Endometrial microvascular endothelial cells (primary cell): ENCODE data around the gene ZCCHC24. TPM values are rescaled to one million over a fixed set of nuclear protein-coding genes. Genes with fewer than 3 reads are reported as not detected.

Experiments used
- in situ Hi-C: cut with HindIII; loops from 2 replicates; pipeline ENCODE4 v1.10.0; 2017; ENCODE audit warnings: low sequenced_read_pairs, low pct_unique_long_range_greater_than_20kb; ENCODE audit errors: inconsistent ontology term
- total RNA-seq: library from RNA; depleted of rRNA; stranded (reverse); fragments of >200 nt; gene quantifications from one replicate; pipeline ENCODE4 v1.2.3, GENCODE V29; 2015; ENCODE audit errors: inconsistent ontology term

The ZCCHC24 gene
- total RNA-seq, 1 donor from 2014 or later: 5.6 TPM

- in situ Hi-C loops: no loop called here
Measured at GRCh38 chr10:79380946-79381721, 64.3 kb downstream of the ZCCHC24 start.

GRCh38 chr10:79380125-79380945 lies 65.1 kb downstream of the ZCCHC24 start:
- in situ Hi-C loops: no loop called here

- in situ Hi-C loops: no loop called here
Measured at GRCh38 chr10:79379512-79380124, 65.8 kb downstream of the ZCCHC24 start.

- in situ Hi-C loops: no loop called here
Measured at GRCh38 chr10:79378647-79379511, 66.5 kb downstream of the ZCCHC24 start.

DNA sequence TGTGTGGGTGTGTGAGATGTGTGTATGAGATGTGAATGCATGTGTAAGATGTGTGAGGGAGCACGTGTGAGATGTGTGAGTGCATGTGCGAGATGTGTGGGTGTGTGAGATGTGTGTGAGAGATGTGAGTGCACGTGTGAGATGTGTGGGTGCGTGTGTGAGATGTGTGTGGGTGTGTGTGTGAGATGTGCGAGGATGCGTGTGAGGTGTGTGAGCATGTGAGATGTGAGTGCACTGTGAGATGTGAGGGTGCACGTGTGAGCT lies 67.1 kb downstream of the ZCCHC24 start:
- in situ Hi-C loops: no loop called here

DNA sequence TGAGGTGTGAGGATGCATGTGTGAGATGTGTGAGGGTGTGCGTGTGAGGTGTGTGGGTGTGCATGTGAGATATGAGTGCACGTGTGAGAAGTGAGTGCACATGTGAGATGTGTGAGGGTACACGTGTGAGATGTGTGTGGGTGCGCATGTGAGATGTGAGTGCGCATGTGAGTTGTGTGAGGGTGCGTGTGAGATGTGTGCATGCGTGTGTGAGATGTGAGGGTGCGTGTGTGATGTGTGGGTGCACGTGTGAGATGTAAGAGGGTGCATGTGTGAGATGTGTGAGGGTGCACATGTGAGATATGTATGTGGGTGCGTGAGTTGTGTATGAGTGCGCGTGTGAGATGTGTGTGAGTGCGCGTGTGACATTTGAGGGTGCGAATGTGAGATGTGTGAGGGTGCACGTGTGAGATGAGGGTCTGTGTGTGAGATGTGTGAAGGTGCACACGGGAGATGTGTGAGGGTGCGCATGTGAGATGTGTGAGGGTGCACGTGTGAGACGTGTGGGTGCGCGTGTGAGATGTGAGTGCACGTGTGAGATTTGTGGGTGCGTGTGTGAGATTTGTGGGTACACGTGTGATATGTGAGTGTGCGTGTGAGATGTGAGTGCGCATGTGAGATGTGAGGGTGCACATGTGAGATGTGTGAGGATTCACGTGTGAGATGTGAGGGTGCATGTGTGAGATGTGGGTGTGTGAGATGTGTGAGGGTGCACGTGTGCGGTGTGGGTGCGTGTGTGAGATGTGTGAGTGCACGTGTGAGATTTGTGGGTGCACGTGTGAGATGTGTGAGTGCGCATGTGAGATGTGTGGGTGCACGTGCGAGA lies 67.7 kb downstream of the ZCCHC24 start:
- in situ Hi-C loops: no loop called here

DNA sequence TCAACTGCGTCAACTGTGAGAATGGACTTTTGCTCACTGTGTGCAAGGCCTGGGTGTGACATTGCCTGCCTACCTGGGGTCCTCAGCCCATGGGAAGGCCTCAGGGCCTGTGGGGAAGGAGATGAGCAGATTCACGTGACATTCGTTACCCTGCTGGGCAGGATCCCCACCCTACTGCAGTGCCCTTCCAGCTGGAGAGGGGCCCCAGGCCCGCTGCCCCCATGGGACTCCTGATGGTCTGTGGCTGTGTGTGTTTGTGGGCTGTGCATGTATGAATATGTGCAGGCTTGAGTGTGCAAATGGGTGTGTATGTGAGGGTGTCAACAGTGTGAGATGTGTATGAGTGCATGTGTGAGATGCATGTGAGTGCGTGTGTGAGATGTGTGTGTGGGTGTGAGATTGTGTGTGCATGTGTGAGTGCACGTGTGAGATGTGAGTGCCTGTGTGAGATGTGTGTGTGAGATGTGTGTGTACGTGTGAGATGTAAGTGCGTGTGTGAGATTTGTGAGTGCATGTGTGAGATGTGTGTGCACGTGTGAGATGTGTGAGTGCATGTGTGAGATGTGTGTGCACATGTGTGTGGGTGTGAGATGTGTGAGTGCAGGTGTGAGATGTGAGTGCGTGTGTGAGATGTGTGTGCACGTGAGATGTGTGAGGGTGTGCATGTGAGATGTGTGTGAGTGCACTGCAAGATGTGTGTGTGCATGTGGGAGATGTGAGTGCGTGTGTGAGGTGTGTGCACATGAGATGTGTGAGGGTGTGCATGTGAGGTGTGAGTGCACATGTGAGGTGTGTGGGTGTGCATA lies 68.5 kb downstream of the ZCCHC24 start:
- in situ Hi-C loops: no loop called here

GRCh38 chr10:79376078-79376628 lies 69.3 kb downstream of the ZCCHC24 start:
- in situ Hi-C loops: no loop called here

GRCh38 chr10:79375321-79376077 lies 69.9 kb downstream of the ZCCHC24 start:
- in situ Hi-C loops: no loop called here

DNA sequence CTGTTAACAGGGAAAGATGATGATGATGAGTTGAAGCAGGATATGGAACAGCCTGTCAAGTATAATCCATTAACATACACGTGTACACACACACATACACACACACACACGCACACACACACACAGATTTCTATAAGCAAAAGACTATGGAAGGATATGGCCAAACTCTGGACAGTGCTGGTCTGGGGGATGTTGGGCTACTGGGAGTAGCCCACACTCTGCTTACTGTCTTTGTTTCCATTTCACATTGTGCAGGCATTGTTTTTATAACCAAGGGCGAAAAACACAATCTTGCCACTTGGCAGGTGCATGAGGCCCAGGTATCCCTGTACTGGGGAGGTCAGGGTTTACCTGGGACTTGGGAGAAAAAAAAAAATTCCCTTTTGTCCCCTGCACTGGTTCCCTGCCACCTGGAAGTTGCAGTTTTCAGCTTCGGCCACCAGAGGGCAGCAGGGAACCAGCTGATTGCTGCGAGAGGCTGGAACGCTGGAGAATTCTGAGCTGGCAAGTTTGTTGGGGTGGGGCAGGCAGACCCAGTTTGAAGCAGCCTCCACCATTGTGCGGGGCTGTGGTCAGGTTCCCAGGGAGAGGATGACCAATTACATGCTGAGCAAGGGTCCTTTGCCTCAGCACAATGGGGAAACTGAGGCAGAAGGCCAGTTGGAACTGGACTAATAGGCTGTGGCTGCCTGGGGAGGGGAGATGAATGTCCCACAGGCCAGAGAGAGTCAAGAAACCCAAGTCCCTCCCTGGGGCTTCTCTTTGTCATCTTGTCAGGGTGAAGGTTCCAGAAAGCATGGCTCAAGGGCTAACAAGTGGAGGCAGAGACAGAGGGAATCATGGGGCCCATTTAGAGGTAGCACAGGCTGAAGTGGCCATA lies 70.9 kb downstream of the ZCCHC24 start:
- in situ Hi-C loops: no loop called here

GRCh38 chr10:79372871-79373270 lies 72.6 kb downstream of the ZCCHC24 start:
- in situ Hi-C loops: no loop called here

DNA sequence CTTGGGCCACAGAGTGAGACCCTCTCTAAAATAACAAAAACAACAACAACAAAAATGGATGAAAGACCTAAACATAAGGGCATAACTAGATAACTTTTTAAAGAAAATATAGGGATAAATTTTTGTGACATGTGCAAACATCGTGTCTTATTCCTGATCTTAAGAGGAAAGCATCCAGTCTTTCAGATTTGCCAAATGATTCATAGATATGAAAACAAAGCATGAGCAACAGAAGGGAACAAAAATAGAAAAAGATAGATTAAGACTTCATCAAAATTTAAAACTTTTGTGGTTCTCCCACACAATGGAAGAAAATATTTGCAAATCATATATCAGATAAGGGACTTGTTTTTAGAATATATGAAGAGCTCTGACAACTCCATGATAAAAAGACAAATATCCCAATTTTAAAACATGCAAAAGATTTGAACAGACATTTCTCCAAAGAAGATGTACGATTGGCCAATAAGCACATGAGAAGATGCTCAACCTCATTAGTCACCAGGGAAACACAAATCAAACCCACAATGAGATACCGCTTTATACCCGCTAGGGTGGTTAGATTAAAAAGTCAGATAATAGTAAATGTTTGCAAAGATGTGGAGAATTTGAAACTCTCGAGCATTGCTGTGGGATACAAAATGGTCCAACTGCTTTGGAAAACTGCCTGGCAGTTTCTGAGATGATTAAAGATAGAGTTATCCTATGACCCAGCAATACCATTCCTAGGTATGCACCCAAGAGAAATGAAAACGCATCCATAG lies 77.8 kb downstream of the ZCCHC24 start:
- in situ Hi-C loops: no loop called here

DNA sequence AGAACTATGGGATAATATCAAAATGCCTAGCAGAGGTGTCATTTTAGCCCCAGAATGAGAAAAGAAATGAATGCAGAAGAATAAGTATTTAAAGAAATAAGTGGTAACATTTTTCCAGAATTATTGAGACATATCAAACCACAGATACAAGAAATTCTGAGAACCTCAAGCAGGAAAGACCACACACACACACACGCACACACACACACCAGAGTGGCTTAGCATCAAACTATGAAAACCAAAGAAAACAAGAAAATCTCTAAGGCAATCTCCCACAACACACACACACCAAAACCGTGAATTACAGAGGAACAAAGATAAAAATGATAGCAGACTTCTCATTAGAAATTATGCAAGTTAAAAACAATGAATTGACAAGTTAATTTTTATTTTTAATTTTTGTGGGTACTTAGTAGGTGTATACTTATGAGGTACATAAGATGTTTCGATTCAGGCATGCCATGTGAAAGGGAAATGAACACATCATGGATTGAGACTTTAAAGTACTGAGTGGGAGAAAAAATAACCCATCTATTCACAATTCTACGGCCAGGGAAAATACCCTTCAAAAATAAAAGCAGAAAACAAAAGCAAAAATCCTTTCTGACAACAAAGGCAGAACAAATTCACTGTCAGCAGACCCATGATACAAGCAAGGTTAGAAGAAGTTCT lies 83.6 kb downstream of the ZCCHC24 start:
- in situ Hi-C loops: no loop called here

GRCh38 chr10:79360499-79361342 lies 84.7 kb downstream of the ZCCHC24 start:
- in situ Hi-C loops: no loop called here
